ENCODE results near the gene CDC42BPA.
"Not testable (repeated sequence)": the region's sequence is repeated elsewhere in the genome, so short reads cannot be mapped to it uniquely, and the experiment has no call there.

The CDC42BPA gene

GRCh38 chr1:227140376-227140775 is 177.9 kb downstream of the CDC42BPA start:
- in situ Hi-C loops (cut with MboI; ENCODE audit: low sequenced_read_pairs): no loop called here

- in situ Hi-C loops (cut with MboI; ENCODE audit: low sequenced_read_pairs): no loop called here
Observed at GRCh38 chr1:227136210-227136820, 182.0 kb downstream of the CDC42BPA start.

DNA sequence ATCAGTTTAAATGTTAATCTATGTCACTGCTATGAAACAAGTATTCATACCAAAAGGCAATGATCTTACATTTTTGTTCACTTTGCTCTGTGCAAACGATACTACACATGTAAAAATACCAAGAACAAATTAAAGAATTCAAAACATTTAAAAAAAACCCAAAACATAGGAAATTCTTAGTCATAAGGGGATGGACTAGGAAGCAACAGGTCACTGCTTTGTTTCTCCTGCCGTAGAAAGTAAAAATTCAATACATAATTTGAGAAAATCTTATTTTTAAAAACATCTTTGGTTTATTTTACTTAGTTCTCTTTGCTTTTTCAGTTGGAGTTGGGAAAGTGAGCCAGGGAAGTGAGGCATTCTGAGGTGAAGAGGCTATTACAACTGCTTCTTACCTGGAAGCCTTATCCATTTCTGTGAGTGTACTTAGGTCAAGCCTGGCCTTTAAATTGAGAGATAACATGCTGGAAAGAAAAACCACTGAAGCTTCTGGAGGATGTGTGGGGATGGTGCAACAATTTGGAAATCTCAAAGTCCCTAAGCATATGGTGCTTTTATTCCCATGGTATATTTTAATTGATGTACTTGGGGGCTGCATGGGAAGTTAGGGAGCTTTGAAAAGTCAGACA is 183.5 kb downstream of the CDC42BPA start:
- in situ Hi-C loops (cut with MboI; ENCODE audit: low sequenced_read_pairs): no loop called here

GRCh38 chr1:227132695-227133094 is 185.6 kb downstream of the CDC42BPA start:
- in situ Hi-C loops (cut with MboI; ENCODE audit: low sequenced_read_pairs): not testable (repeated sequence)

DNA sequence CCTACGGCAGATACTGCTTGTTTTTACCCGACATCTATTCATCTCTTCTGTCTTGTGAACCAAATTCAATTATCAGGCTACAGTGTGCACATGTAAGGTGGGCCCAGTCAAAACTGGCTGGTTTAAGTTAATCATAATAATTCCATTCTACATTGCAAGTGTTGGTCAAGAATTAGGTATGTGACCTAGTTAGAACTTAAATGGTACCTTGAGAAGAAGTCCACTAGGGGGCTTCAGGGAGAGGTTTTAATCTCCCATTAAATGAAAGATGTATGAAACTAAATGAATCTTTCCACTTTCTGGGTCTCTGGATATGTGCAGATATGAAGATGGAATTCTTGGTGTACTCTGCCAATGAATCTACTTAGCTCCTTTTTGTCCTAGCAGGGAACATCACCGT is 187.1 kb downstream of the CDC42BPA start:
- in situ Hi-C loops (cut with MboI; ENCODE audit: low sequenced_read_pairs): no loop called here

DNA sequence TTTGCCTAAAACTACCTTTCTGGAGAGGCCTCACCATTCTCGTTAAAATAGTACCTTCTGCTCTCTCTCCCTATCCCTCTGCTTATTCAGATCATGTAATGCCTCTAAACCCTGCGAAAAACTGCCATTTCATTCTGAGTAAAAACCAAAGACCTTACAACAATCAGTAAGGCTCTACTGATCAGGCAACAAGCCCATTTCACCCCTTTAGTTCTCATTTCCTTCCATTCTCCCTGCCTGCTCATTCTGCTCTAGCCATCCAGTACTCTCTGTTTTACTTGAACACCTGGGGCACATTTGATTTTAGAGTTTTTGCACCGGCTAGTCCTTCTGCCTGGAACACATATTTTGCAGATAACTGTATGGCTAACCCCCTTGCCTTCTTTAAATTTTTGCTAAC is 190.4 kb downstream of the CDC42BPA start:
- in situ Hi-C loops (cut with MboI; ENCODE audit: low sequenced_read_pairs): no loop called here

GRCh38 chr1:227125929-227126545 is 192.3 kb downstream of the CDC42BPA start:
- in situ Hi-C loops (cut with MboI; ENCODE audit: low sequenced_read_pairs): no loop called here

GRCh38 chr1:227124473-227124872 is 193.8 kb downstream of the CDC42BPA start:
- in situ Hi-C loops (cut with MboI; ENCODE audit: low sequenced_read_pairs): no loop called here

DNA sequence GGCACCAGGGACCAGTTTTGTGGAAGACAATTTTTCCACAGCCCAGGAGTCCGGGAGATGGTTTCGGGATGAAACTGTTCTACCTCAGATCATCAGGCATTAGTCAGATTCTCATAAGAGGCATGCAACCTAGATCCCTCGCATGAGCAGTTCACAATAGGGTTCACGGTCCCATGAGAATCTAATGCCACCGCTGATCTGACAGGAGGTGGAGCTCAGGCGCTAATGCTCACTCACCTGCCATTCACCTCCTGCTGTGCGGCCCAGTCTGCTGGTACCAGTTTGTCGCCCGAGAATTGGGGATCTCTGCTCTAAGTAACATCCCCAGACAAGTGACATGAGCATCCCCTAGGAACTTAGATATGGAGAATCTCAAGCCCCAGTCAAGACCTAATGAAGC is 197.5 kb downstream of the CDC42BPA start:
- in situ Hi-C loops (cut with MboI; ENCODE audit: low sequenced_read_pairs): no loop called here

- in situ Hi-C loops (cut with MboI; ENCODE audit: low sequenced_read_pairs): no loop called here
Observed at GRCh38 chr1:227112538-227112937, 205.8 kb downstream of the CDC42BPA start.

GRCh38 chr1:227111782-227112181 is 206.5 kb downstream of the CDC42BPA start:
- in situ Hi-C loops (cut with MboI; ENCODE audit: low sequenced_read_pairs): no loop called here

DNA sequence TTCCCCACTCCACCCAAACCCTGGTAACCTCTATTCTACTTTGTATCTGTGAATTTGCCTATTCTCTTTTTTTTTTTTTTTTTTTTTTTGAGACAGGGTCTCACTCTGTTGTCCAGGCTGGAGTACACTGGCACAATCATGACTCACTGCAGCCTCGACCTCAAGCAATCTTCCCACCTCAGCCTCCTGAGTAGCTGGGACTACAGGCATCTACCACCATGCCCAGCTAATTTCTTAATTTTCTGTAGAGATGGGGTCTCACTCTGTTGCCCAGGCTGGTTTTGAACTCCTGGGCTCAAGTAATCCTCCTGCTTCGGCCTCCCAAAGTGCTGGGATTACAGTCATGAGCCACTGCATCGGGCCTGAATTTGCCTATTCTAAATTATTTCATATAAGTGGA is 213.0 kb downstream of the CDC42BPA start:
- in situ Hi-C loops (cut with MboI; ENCODE audit: low sequenced_read_pairs): not testable (repeated sequence)

GRCh38 chr1:227102056-227102455 is 216.2 kb downstream of the CDC42BPA start:
- in situ Hi-C loops (cut with MboI; ENCODE audit: low sequenced_read_pairs): no loop called here

GRCh38 chr1:227094249-227094966 is 223.9 kb downstream of the CDC42BPA start:
- in situ Hi-C loops (cut with MboI; ENCODE audit: low sequenced_read_pairs): no loop called here

GRCh38 chr1:227093309-227093708 is 225.0 kb downstream of the CDC42BPA start:
- in situ Hi-C loops (cut with MboI; ENCODE audit: low sequenced_read_pairs): no loop called here

DNA sequence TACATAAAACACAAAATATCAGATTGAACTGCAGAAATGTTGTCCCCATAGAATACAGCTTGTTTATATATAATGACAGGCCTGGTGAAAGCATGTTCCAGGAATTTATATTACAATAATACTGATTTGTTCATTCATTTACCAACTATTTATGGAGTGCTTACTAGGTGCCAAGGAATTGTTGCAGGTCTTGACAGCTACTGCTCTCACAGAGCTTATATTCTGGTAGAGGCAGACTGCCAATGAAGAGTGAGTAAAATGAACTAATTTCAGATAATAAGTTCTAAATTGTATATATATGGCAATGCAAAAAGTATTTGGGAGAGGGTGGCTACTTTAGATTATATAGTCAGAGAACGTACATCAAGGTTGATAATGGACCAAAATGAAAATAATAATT is 226.2 kb downstream of the CDC42BPA start:
- in situ Hi-C loops (cut with MboI; ENCODE audit: low sequenced_read_pairs): no loop called here

- in situ Hi-C loops (cut with MboI; ENCODE audit: low sequenced_read_pairs): no loop called here
Observed at GRCh38 chr1:227086636-227087035, 231.7 kb downstream of the CDC42BPA start.

GRCh38 chr1:227082999-227083746 is 235.1 kb downstream of the CDC42BPA start:
- in situ Hi-C loops (cut with MboI; ENCODE audit: low sequenced_read_pairs): no loop called here

DNA sequence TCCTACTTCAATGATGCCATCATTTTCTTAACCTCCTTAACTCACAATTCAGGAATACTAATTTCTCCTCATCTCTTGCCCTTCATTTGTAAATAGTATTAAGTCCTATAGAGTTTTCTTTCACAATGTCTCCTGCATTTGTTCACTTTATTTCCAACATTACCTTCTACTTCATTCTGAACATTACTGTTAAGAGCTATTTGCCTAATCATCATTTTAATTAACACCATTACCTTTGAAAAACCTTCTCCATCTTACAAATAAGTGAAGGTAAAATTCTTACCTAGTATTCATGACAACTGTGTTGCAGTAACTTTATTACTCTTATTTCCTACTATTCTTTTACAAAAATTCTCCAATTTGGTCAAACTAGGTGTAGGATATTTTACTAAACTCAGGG is 240.5 kb downstream of the CDC42BPA start:
- in situ Hi-C loops (cut with MboI; ENCODE audit: low sequenced_read_pairs): no loop called here

DNA sequence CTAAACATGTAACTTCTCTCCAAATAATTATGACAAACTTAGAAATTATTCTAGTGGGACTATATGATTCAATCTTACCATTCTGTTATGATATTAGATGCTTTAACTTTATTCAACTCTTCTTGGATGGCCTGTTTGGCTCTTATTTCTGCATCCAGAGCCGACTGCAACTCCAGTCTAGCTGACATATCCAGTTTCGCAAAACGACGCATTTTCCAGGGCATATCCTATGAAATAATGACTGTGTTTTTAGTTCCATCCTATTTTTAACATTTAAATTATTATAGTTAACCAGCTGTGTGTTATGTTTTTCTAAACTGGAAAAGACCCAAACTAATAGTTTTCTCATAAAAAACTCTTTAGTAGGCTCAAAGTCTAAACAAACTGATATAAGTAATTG is 244.5 kb downstream of the CDC42BPA start:
- in situ Hi-C loops (cut with MboI; ENCODE audit: low sequenced_read_pairs): no loop called here

- in situ Hi-C loops (cut with MboI; ENCODE audit: low sequenced_read_pairs): no loop called here
Observed at GRCh38 chr1:227072991-227073390, 245.3 kb downstream of the CDC42BPA start.
